Activated T-helper 17 cell treated with anti-CD3 and anti-CD28 coated beads, Interleukin-2, amount 50 U/mL, for 72 hours (primary cell): ENCODE data around the gene FMO2. TPM values are rescaled to one million over a fixed set of nuclear protein-coding genes. Genes with fewer than 3 reads are reported as not detected.
A peak's percentile ranks its signal among the peaks of the same experiment; 100 is the strongest.
"Not testable (repeated sequence)": the region's sequence is repeated elsewhere in the genome, so short reads cannot be mapped to it uniquely, and the experiment has no call there.

ENCODE experiments used
- ATAC-seq: fragments of 150-1000 bp; cut with Tn5 transposase; replicated peaks from 2 replicates; pipeline ENCODE4 v1.10.0; 2021; ENCODE audit warnings: mild to moderate bottlenecking, moderate library complexity
- H3K27ac Mint-ChIP-seq: one replicate; pipeline ENCODE4 v1.8.0; 2022; ENCODE audit warnings: mixed read lengths
- H3K27me3 Mint-ChIP-seq: one replicate; pipeline ENCODE4 v1.8.0; 2022; ENCODE audit warnings: mixed read lengths
- H3K36me3 Mint-ChIP-seq: one replicate; pipeline ENCODE4 v1.8.0; 2022; ENCODE audit warnings: low read depth, mild to moderate bottlenecking, mixed read lengths
- H3K4me1 Mint-ChIP-seq: one replicate; pipeline ENCODE4 v1.8.0; 2022; ENCODE audit warnings: mixed read lengths
- H3K4me3 Mint-ChIP-seq: one replicate; pipeline ENCODE4 v1.8.0; 2022; ENCODE audit warnings: mild to moderate bottlenecking, mixed read lengths
- H3K9me3 Mint-ChIP-seq: one replicate; pipeline ENCODE4 v1.8.0; 2022; ENCODE audit warnings: mixed read lengths
- total RNA-seq, 2 donors: library from RNA; stranded (reverse); gene quantifications; one replicate each; pipeline ENCODE4 v1.2.3, GENCODE V29; 2022

The FMO2 gene
- total RNA-seq, 2 donors from 2014 or later, result not detected

GRCh38 chr1:171220581-171221054 lies 35.5 kb downstream of the FMO2 start:
- Mint-ChIP-seq H3K36me3 (no peaks in the 10 kb centered on the region), H3K9me3 (no peaks in the 10 kb centered on the region), H3K27ac (no peak overlapping the region), H3K27me3 (peaks cover 3% of the 10 kb centered on the region), H3K4me1 (no peaks in the 10 kb centered on the region), H3K4me3 (no peak overlapping the region)
- no peak for ATAC-seq

- Mint-ChIP-seq H3K4me3 (no peak overlapping the region), H3K9me3 (no peaks in the 10 kb centered on the region), H3K36me3 (no peaks in the 10 kb centered on the region), H3K4me1 (no peaks in the 10 kb centered on the region), H3K27ac (no peak overlapping the region), H3K27me3 (no peaks in the 10 kb centered on the region)
- ATAC-seq, result no peak
These were observed 36.8 kb downstream of the FMO2 start for GRCh38 chr1:171221665-171222591.

GRCh38 chr1:171222936-171223335 lies 37.8 kb downstream of the FMO2 start:
- Mint-ChIP-seq H3K9me3 (no peaks in the 10 kb centered on the region), H3K36me3 (no peaks in the 10 kb centered on the region), H3K27ac (no peak overlapping the region), H3K4me3 (no peak overlapping the region), H3K4me1 (no peaks in the 10 kb centered on the region), H3K27me3 (no peaks in the 10 kb centered on the region)
- ATAC-seq, result no peak

GRCh38 chr1:171224257-171224656 lies 39.2 kb downstream of the FMO2 start:
- H3K4me3 Mint-ChIP-seq, H3K36me3 Mint-ChIP-seq, H3K27ac Mint-ChIP-seq, H3K9me3 Mint-ChIP-seq, ATAC-seq, H3K4me1 Mint-ChIP-seq, H3K27me3 Mint-ChIP-seq: not testable (repeated sequence)

- no peak overlapping the region for H3K27ac Mint-ChIP-seq
- H3K27me3 Mint-ChIP-seq, result no peaks in the 10 kb centered on the region
- no peaks in the 10 kb centered on the region for H3K36me3 Mint-ChIP-seq
- peak; percentile 60 for ATAC-seq
- no peak overlapping the region for H3K4me3 Mint-ChIP-seq
- H3K9me3 Mint-ChIP-seq, result no peaks in the 10 kb centered on the region
- H3K4me1 Mint-ChIP-seq, result no peaks in the 10 kb centered on the region
These were observed 41.8 kb downstream of the FMO2 start for GRCh38 chr1:171226747-171227370.

- Mint-ChIP-seq H3K27me3 (peaks cover 10% of the 10 kb centered on the region), H3K4me3 (no peak overlapping the region), H3K4me1 (no peaks in the 10 kb centered on the region), H3K36me3 (no peaks in the 10 kb centered on the region), H3K27ac (no peak overlapping the region), H3K9me3 (peaks cover 4% of the 10 kb centered on the region)
- ATAC-seq, result no peak
These were observed 46.2 kb downstream of the FMO2 start for GRCh38 chr1:171231326-171231725.

- H3K27me3 Mint-ChIP-seq, result peaks cover 13% of the 10 kb centered on the region
- H3K27ac Mint-ChIP-seq, result no peak overlapping the region
- H3K4me3 Mint-ChIP-seq, result no peak overlapping the region
- no peaks in the 10 kb centered on the region for H3K4me1 Mint-ChIP-seq
- H3K9me3 Mint-ChIP-seq, result peaks cover 4% of the 10 kb centered on the region
- no peak for ATAC-seq
- H3K36me3 Mint-ChIP-seq, result no peaks in the 10 kb centered on the region
These were observed 48.1 kb downstream of the FMO2 start for GRCh38 chr1:171233183-171233582.

GRCh38 chr1:171236231-171236630 lies 51.1 kb downstream of the FMO2 start:
- Mint-ChIP-seq H3K27me3 (peaks cover 31% of the 10 kb centered on the region), H3K9me3 (peaks cover 19% of the 10 kb centered on the region)
- not testable (repeated sequence) for H3K4me3 Mint-ChIP-seq, H3K4me1 Mint-ChIP-seq, ATAC-seq, H3K27ac Mint-ChIP-seq, H3K36me3 Mint-ChIP-seq

GRCh38 chr1:171243878-171244277 lies 58.8 kb downstream of the FMO2 start:
- Mint-ChIP-seq H3K27ac (no peak overlapping the region), H3K27me3 (peaks cover 16% of the 10 kb centered on the region), H3K9me3 (peaks cover 11% of the 10 kb centered on the region), H3K4me1 (no peaks in the 10 kb centered on the region), H3K4me3 (no peak overlapping the region), H3K36me3 (no peaks in the 10 kb centered on the region)
- no peak for ATAC-seq

GRCh38 chr1:171245458-171246064 lies 60.5 kb downstream of the FMO2 start:
- no peaks in the 10 kb centered on the region for H3K36me3 Mint-ChIP-seq
- no peaks in the 10 kb centered on the region for H3K4me1 Mint-ChIP-seq
- H3K27ac Mint-ChIP-seq, result no peak overlapping the region
- no peaks in the 10 kb centered on the region for H3K9me3 Mint-ChIP-seq
- no peak for ATAC-seq
- H3K27me3 Mint-ChIP-seq, result peaks cover 9% of the 10 kb centered on the region
- H3K4me3 Mint-ChIP-seq, result no peak overlapping the region

GRCh38 chr1:171247501-171247900 lies 62.4 kb downstream of the FMO2 start:
- Mint-ChIP-seq H3K9me3 (no peaks in the 10 kb centered on the region), H3K27ac (no peak overlapping the region), H3K27me3 (peaks cover 22% of the 10 kb centered on the region), H3K4me3 (no peak overlapping the region), H3K36me3 (no peaks in the 10 kb centered on the region), H3K4me1 (peaks cover 3% of the 10 kb centered on the region)
- ATAC-seq, result no peak

GRCh38 chr1:171248302-171248701 lies 63.2 kb downstream of the FMO2 start, which contains the start of gene FMO1:
Gene FMO1, plus strand, starts transcription at chr1:171248494. Its CDS starts 9,594 bp downstream, at chr1:171258088.
- H3K4me3 Mint-ChIP-seq, result no peak within 1 kb of the TSS
- ATAC-seq, result no peak
- no peaks in the 10 kb centered on the region for H3K36me3 Mint-ChIP-seq
- H3K4me1 Mint-ChIP-seq, result peaks cover 4% of the 10 kb centered on the region
- no peak within 1 kb of the TSS for H3K27ac Mint-ChIP-seq
- no peaks in the 10 kb centered on the region for H3K9me3 Mint-ChIP-seq
- H3K27me3 Mint-ChIP-seq, result peaks cover 27% of the 10 kb centered on the region

- no peak for ATAC-seq
- Mint-ChIP-seq H3K27me3 (peaks cover 27% of the 10 kb centered on the region), H3K9me3 (no peaks in the 10 kb centered on the region), H3K4me3 (no peak overlapping the region), H3K27ac (no peak overlapping the region), H3K36me3 (no peaks in the 10 kb centered on the region), H3K4me1 (peaks cover 4% of the 10 kb centered on the region)
These were observed 63.7 kb downstream of the FMO2 start for GRCh38 chr1:171248841-171249240.

- ATAC-seq, result no peak
- Mint-ChIP-seq H3K4me1 (peaks cover 4% of the 10 kb centered on the region), H3K9me3 (no peaks in the 10 kb centered on the region), H3K27me3 (peaks cover 35% of the 10 kb centered on the region), H3K27ac (no peak overlapping the region), H3K4me3 (no peak overlapping the region), H3K36me3 (no peaks in the 10 kb centered on the region)
These were observed 65.2 kb downstream of the FMO2 start for GRCh38 chr1:171250263-171250662.
